Motor neuron (in vitro differentiated cells): ENCODE results near the gene UBE2K. TPM values are rescaled to one million over a fixed set of nuclear protein-coding genes. Genes with fewer than 3 reads are reported as not detected.
"Not testable (repeated sequence)": the region's sequence is repeated elsewhere in the genome, so short reads cannot be mapped to it uniquely, and the experiment has no call there.

Source experiments
- ATAC-seq, 8 experiments: fragments of 200-7000 bp; cut with Tn5 transposase; replicated peaks in 6 of 8; 2 replicates each; pipeline ENCODE4 v1.8.0; 2021; ENCODE audit warnings: mild to moderate bottlenecking in 8 of 8, moderate library complexity in 8 of 8
- H3K27ac ChIP-seq, 2 donors: fragments of 250-450 bp; sonication (Bioruptor Pico); 2 replicates each; pipeline ENCODE4 v1.9.0; 2021; ENCODE audit warnings: antibody characterized with exemption in 2 of 2, mild to moderate bottlenecking in 2 of 2, moderate library complexity in 1 of 2
- H3K4me1 ChIP-seq, 2 donors: fragments of 250-450 bp; sonication (Bioruptor Pico); replicated peaks in 1 of 2; 2 replicates each; pipeline ENCODE4 v1.6.1; 2021; ENCODE audit warnings: antibody characterized with exemption in 2 of 2, mild to moderate bottlenecking in 2 of 2, moderate library complexity in 1 of 2
- H3K4me3 ChIP-seq, 5 donors: fragments of 250-450 bp; sonication (Bioruptor Pico); 2 replicates each; pipeline ENCODE4 v1.9.0; 2021; ENCODE audit warnings: antibody characterized with exemption in 5 of 5, mild to moderate bottlenecking in 5 of 5, moderate library complexity in 4 of 5
- WGBS, 10 experiments: fragments of 450-650 bp; shearing (Covaris generic); methylation state at CpG; one replicate each; pipeline ENCODE4 v1.0.0; 2022; 5-methylcytosine and 5-hydroxymethylcytosine counted together
- in situ Hi-C, 9 experiments: fragments of 400-800 bp; cut with MboI; loops; one replicate each; pipeline ENCODE4 v1.15.0; 2021; ENCODE audit warnings: low sequenced_read_pairs in 9 of 9, low pct_unique_long_range_greater_than_20kb in 2 of 9; ENCODE audit not compliant: unreplicated experiment in 9 of 9
- total RNA-seq, 8 experiments: library from RNA; unstranded; fragments of 300-600 nt; gene quantifications; 2 replicates each; pipeline versions ENCODE4 v1.2.3 to v1.2.4, GENCODE V29; 2022

The UBE2K gene
- total RNA-seq, 8 experiments from 2014 or later: 26.2 to 69.4 (median 37.4) TPM

DNA sequence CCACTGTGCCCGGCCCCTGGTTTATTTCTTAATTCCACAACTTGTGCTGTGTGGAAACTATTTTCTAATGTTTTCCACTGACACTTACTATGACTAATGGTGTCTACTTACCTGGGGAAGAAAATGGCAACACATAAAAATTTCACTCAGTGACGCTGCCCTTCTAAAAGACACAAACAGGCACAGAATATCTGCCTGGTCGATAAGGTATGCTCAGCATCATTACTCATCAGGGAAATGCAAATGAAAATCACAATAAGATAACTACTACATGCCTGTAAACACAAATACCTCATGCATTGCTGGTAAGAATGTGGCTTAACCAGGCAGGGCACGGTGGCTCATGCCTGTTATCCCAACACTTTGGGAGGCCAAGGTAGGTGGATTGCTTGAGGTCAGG, 61.6 kb downstream of the UBE2K start:
- no peak overlapping the region for H3K27ac ChIP-seq
- no peak overlapping the region for H3K4me3 ChIP-seq
- in situ Hi-C loops: no loop called here
- ATAC-seq: no peak
- no peaks in the 10 kb centered on the region for H3K4me1 ChIP-seq
- WGBS, 10 experiments: 96 to 100% (median 100%) methylated on average over 1 to 3 of the region's 4 CpGs; no CpG with 5 or more reads in 3 of the 10 experiments

DNA sequence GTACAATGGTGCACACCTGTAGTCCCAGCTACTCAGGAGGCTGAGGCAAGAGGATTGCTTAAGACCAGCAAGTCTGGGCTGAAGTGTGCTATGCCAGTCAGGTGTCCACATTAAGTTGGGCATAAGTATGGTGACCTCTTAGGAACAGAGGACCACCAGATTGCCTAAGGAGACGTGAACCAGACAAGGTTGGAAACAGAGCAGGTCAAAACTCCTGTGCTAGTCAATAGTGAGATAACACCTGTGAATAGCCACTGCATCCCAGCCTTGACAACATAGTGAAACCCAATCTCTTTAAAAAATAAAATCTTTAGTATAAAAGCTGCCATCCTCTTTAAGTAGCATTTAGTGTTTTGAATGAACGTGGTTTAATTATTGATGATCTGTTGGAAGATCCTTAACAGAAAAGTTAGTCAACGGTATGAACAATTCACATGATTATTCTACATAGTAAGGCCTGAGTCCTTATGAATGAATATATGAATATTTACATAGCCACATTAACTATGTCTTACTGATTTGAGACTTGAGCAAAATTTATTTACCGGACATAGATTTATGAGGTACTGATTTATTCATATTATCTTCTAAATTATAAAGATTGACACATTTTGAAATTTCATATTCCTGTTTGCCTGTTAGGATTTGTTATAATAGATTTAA, 63.2 kb downstream of the UBE2K start:
- 24 to 100% (median 87%) methylated on average over 1 to 4 of the region's 4 CpGs for WGBS, 10 experiments
- Histone ChIP-seq H3K27ac (no peak overlapping the region), H3K4me3 (no peak overlapping the region), H3K4me1 (no peaks in the 10 kb centered on the region)
- in situ Hi-C loops: no loop called here
- peak in 1 of 8 experiments; percentile 92 for ATAC-seq

DNA sequence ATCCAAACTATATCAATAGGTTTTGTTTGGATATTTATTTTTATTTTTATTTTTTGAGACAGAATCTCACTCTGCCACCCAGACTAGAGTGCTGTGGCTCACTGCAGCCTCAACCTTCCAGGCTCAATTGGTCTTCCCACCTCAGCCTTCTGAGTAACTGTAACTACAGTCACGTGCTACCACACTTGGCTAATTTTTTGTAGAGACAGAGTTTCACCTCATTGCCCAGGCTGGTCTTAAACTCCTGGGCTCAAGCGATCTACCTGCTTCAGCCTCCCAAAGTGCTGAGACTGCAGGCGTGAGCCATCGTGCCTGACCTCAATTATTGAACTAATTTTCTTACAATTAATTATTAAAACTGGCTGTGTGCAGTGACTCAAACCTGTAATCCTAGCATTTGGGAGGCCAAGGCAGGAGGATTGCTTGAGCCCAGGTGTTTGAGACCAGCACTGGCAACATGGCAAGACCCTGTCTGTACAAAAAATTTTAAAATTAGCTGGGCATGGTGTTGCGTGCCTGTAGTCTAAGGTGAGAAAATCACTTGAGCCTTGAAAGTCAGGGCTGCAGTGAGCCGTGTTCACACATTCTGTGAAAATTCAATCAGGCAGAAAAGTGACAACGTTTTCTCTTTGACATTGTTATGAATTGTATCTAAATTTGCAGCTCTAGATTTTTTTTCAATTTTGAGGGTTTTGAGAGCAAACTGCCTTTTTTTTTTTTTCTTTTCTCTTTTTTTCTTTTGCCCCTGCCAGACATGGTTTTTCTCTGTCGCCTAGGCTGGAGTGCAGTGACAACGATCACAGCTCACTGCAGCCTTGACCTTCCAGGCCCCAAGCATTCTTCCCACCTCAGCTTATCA, 66.0 kb downstream of the UBE2K start:
- WGBS, 10 experiments: 65 to 100% (median 97%) methylated on average over 2 to 8 of the region's 9 CpGs; no CpG with 5 or more reads in 1 of the 10 experiments
- Histone ChIP-seq H3K27ac (no peak overlapping the region), H3K4me3 (no peak overlapping the region), H3K4me1 (no peaks in the 10 kb centered on the region)
- ATAC-seq: no peak
- in situ Hi-C loops: no loop called here

DNA sequence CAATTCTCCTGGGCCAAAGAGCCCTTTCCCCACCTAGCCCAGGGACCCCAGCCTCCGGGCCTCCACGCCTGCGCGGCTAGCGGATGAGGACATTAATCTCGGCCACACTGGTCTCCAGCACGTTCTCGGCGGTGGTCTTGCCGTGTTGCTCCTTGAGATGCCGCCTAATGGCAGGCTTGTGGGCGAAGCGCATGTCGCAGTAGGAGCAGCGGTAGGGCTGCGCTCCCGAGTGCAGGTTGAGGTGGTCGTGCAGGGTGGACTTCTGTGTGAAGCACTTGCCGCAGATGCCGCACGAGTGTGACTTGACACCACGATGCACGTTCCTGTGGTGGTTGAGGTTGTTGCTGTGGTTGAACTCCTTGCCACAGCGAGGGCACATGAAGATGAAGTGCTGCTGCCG, 72.1 kb downstream of the UBE2K start:
- 93% methylated on average over 3 of the region's 25 CpGs; no CpG with 5 or more reads in 9 of the 10 experiments for WGBS, 10 experiments
- ATAC-seq: no peak
- H3K4me3 ChIP-seq: no peak overlapping the region
- H3K4me1 ChIP-seq: no peaks in the 10 kb centered on the region
- H3K27ac ChIP-seq: no peak overlapping the region
- in situ Hi-C loops: no loop called here

DNA sequence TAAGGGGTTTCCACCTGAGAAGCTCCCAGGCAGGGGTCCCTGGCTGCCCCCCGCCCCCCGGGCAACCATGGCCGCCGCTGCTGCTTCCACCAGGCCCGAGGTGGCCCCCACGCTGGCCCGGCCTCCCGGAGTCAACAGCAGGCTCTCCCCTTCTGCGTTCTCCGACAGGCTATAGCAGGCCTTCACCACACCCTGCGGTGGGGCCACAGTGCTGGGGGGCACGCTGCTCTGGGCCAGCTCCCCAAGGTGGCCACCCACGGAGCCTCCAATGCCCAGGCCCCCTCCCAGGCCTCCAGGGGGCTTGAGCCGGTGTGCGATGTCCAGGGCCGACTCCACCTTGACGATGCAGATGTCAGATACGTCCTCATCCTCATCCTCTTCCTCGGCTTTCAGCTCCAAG, 72.5 kb downstream of the UBE2K start:
- no peak overlapping the region for H3K27ac ChIP-seq
- WGBS, 10 experiments: 100% methylated on average over 1 to 3 of the region's 19 CpGs; no CpG with 5 or more reads in 8 of the 10 experiments
- no peak for ATAC-seq
- H3K4me1 ChIP-seq: no peaks in the 10 kb centered on the region
- in situ Hi-C loops: no loop called here
- no peak overlapping the region for H3K4me3 ChIP-seq

DNA sequence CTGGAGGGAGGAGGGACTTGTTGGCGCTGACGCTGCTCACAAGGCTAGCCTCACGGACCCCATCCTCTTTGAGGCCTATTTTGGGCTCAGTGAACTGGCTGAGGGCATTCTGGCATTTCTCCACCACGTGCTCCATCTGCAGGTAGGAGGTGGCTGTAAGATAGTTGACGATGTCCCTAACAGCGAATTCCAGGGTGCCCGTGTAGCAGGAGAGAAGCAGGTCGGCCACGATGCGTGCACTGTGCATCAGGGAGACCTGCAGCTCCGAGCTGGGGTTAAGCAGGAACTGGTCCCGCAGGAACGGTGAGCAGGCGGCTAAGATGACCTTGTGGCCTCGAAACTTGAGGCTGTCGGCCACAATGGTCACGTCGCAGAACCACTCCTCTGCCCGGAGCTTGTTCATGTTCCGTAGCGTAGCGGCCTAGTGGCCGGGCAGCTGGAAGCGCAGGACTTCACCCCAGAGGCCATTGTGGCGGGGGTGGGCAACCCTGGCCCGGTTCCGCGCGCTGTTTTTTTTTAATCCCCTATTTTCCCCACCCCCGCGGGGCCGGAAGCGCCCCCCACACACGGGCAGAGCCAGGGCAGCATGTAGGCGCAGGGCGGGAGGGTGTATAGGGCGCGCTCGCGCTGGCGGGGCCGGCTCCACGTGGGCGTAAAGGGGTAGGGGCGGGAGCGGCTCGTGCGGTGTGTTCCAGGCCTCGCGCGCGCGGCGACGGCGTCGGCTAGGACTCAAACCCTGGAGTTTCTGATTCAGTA, 73.2 kb downstream of the UBE2K start:
- in situ Hi-C loops: no loop called here
- ATAC-seq: no peak
- H3K27ac ChIP-seq: no peak overlapping the region
- no peaks in the 10 kb centered on the region for H3K4me1 ChIP-seq
- H3K4me3 ChIP-seq: no peak overlapping the region
- 94 to 100% (median 98%) methylated on average over 1 to 11 of the region's 57 CpGs; no CpG with 5 or more reads in 4 of the 10 experiments for WGBS, 10 experiments

DNA sequence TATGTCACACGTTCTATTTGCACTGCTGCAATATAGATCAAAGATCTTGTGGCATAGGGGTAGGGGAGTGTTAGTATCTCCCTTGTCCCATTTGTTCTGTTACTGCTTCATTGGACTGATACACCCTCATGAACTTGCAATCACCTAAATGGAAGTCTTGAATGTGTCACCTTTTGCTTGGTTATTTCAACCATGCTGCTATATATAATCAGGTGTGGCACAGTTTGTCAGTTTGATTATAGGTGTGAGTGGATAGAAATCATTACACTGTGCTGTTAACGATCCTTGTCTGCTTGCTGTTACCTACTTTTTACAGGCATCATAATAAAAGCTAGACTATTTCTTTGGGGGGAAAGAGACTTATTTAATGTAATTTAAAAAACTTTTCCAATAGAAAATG, 84.1 kb downstream of the UBE2K start:
- in situ Hi-C loops, H3K4me3 ChIP-seq: not testable (repeated sequence)

DNA sequence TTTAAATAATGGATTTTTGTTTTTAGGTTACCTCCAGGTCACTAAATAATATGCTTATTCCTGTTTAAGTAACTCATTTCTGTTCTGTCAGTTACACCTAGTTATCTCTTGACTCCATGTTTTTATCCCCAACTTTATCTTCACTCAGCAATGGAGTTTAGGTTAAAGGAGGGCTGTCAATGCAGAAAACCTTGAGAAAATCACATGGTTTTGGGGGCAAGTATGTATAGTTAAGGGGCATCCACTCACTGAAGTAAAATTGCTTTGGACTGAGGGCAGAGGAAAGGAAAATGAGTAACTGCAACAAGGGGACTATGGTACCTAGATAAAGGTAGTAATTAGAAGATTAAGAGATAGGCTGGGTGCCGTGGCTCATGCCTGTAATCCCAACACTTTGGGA, 87.1 kb downstream of the UBE2K start:
- in situ Hi-C loops: no loop called here
- no peak overlapping the region for H3K4me3 ChIP-seq
- no peak for ATAC-seq
- H3K27ac ChIP-seq: no peak overlapping the region
- WGBS, 10 experiments: 80 to 100% methylated on average over 1 of the region's 1 CpG; no CpG with 5 or more reads in 8 of the 10 experiments
- no peaks in the 10 kb centered on the region for H3K4me1 ChIP-seq

More for the DNA sequence above, 84.1 kb downstream of the UBE2K start:
- H3K4me1 ChIP-seq, H3K27ac ChIP-seq: not testable (repeated sequence)
- 60 to 100% (median 82%) methylated on average over 1 to 2 of the region's 2 CpGs; no CpG with 5 or more reads in 3 of the 10 experiments for WGBS, 10 experiments
- ATAC-seq: peak in 1 of 8 experiments; percentile 39

DNA sequence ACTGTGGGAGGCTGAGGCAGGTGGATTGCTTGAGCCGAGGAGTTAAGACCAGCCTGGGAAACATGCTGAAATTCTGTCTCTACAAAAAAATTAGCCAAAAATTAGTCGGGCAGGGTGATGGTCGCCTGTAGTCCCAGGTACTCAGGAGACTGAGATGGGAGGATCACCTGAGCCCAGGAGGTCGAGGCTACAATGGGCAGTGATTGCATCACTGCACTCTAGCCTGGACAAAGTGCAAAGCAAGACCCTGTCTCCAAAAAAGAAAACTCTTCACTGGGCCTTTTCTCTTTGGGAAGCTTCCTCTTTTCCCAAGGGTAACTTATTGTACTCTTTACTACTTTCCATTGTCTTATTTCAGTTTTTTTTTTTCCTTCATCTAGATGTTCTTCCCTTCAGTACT, 88.9 kb downstream of the UBE2K start:
- in situ Hi-C loops: no loop called here
- WGBS, 10 experiments: 48 to 100% (median 83%) methylated on average over 1 to 3 of the region's 4 CpGs; no CpG with 5 or more reads in 3 of the 10 experiments
- Histone ChIP-seq H3K4me3 (no peak overlapping the region), H3K4me1 (no peaks in the 10 kb centered on the region), H3K27ac (no peak overlapping the region)
- no peak for ATAC-seq

DNA sequence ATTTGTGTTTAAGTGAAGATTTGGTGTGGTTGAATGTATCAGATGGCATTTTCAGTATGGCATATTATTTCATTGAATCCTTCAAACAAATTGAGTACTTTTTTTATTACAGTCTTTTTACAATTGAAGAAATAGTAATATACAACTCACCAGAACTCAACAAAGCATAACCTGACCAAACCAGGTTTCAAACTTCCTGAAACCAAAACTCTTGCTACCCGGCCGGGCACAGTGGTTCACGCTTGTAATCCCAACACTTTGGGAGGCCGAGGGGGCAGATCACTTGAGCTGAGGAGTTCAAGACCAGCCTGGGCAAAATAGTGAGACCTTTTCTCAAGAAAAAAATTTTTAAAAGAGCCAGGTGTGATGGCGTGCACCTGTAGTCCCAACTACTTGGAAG, 94.2 kb downstream of the UBE2K start:
- Histone ChIP-seq H3K27ac (no peak overlapping the region), H3K4me1 (no peaks in the 10 kb centered on the region), H3K4me3 (no peak overlapping the region)
- ATAC-seq: no peak
- in situ Hi-C loops: no loop called here
- WGBS, 10 experiments: 53 to 100% (median 90%) methylated on average over 1 to 5 of the region's 5 CpGs; no CpG with 5 or more reads in 1 of the 10 experiments

DNA sequence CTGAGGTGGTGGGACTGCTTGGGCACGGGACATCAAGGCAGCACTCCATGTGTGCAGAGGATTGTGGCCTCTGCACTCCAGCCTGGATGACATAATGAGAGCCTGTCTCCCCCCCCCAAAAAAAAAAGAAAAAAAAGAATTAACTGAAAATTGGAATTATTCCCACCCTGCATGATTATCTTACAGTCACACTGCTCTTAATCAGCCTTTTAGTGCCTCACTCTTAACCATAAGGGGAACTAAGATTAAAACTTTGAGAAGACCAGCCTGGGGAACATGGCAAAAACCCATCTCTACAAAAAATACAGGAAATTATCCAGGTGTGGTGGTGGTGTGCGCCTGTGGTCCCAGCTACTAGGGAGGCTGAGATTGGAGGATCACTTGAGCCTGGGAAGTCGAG, 94.6 kb downstream of the UBE2K start:
- no peak for ATAC-seq
- 60 to 100% (median 88%) methylated on average over 1 to 3 of the region's 3 CpGs; no CpG with 5 or more reads in 3 of the 10 experiments for WGBS, 10 experiments
- Histone ChIP-seq H3K27ac (no peak overlapping the region), H3K4me1 (no peaks in the 10 kb centered on the region), H3K4me3 (no peak overlapping the region)
- in situ Hi-C loops: no loop called here

DNA sequence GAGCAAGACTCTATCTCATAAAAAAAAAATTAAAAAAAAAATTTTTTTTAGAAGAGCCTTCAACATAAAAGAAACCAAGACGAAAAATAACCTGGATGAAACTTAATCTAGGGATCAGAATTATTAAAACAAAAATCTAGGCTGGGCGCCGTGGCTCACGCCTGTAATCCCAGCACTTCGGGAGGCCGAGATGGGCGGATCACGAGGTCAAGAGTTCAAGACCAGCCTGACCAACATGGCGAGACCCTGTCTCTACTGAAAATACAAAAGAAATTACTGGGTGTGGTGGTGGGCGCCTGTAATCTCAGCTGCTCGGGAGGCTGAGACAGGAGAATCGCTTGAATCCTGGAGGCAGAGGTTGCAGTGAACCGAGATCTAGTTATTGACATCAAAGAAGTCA, 95.0 kb downstream of the UBE2K start:
- H3K27ac ChIP-seq, H3K4me1 ChIP-seq, ATAC-seq, H3K4me3 ChIP-seq, in situ Hi-C loops: not testable (repeated sequence)
- whole genome bisulfite sequencing, 10 experiments: 92 to 100% (median 95%) methylated on average over 2 to 12 of the region's 13 CpGs; no CpG with 5 or more reads in 2 of the 10 experiments

DNA sequence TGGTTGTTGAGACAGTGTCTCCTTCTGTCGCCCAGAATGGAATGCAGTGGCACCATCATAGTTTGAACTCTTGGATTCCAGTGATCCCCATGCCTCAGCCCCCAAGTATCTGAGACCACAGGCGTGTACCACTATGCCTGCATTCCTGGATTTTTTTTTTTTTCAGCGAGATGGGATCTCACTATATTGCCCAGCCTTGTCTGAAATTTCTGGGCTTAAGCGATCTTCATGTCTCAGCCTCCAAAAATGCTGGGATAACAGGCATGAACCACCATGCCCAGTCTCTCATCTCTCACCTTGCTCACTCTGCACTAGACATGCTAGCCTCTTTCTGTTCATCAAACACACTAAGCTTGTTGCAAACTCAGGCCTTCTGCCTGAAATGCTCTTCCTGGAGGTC, 104.1 kb downstream of the UBE2K start:
- ATAC-seq: no peak
- no peak overlapping the region for H3K27ac ChIP-seq
- in situ Hi-C loops: no loop called here
- no peaks in the 10 kb centered on the region for H3K4me1 ChIP-seq
- WGBS, 10 experiments: 42 to 91% (median 70%) methylated on average over 1 to 4 of the region's 4 CpGs; no CpG with 5 or more reads in 3 of the 10 experiments
- no peak overlapping the region for H3K4me3 ChIP-seq
